ENCODE data around the gene DNAAF3.
"Not testable (repeated sequence)": the region's sequence is repeated elsewhere in the genome, so short reads cannot be mapped to it uniquely, and the experiment has no call there.

Gene DNAAF3

GRCh38 chr19:55166530-55167268, at the start of gene DNAAF3:
Gene DNAAF3, minus strand, starts transcription at chr19:55166613. Its CDS starts 200 bp downstream, at chr19:55166413.
- peak; percentile 97 for DNase-seq (ENCODE audit: low read depth)

DNA sequence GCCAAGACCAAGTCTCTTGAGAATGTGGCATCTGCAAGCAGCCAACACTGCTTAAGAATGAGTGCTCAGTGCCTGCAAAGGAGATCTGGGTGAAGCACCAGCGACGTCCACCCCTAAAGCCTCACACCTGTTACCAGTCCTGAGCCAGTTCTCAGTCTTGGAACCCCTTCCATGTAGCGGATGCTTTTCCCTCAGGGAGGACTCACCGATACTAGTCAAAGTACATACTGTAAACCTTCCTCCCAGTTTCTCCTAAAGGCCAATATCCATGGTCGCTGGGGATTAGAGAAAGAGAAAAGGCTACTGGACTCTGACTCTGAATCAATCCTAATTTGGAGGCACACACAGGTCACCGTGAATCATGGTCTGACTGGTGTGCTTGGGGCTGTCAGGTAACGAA, 47.1 kb upstream of the DNAAF3 start:
- DNase-seq (ENCODE audit: low read depth): no peak

- DNase-seq (ENCODE audit: low read depth): no peak
These were observed 46.0 kb upstream of the DNAAF3 start for GRCh38 chr19:55212447-55212846.

- peak; percentile 93 for DNase-seq (ENCODE audit: low read depth)
These were observed 43.5 kb upstream of the DNAAF3 start for GRCh38 chr19:55209693-55210472.

GRCh38 chr19:55208880-55209692, 42.7 kb upstream of the DNAAF3 start, which contains the start of gene PTPRH:
Gene PTPRH, minus strand, starts transcription at chr19:55209501. Its CDS starts 68 bp downstream, at chr19:55209433.
- no peak for DNase-seq (ENCODE audit: low read depth)

DNA sequence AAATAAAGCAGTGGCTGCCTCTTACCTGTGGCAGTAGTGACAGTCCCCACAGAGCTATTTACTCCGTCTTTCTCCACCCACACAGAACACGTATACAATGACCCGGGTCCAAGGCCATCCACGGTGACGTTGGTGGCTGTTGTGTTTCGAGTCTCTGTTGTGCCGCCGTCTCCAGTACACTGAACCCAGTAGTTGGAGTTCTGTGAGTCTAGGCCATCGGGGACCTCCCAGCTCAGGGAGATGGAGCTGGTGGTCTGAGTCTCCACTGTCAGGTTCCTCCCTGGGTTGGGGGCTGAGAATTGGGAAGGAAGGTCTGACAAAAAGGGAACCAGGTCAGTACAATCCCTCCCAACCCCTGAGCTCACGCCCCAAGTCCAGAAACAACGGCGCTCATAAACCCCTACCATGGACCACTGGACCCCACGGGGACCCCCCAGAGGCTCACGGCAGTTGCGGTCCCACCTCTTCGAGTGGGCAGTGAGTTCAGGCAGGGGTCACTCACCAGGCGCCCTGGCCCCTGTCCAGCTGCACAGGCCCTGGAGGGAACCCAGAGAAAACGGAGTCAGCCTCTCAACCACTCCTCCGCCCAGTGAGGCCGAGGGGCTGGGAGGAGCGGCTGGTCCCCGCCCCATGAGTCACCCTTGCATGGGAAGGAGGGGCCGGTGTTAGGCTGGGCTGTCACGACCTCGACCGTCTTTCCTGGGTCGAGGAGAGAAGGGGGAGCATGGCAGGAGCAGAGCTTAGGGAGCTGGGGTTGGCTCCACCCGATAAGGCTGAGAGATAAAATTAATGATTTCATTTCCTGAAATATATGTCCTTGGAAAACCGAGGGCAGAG, 40.5 kb upstream of the DNAAF3 start:
- peak; percentile 98 for DNase-seq (ENCODE audit: low read depth)

GRCh38 chr19:55202199-55202598, 35.8 kb upstream of the DNAAF3 start:
- not testable (repeated sequence) for DNase-seq (ENCODE audit: low read depth)

- no peak for DNase-seq (ENCODE audit: low read depth)
These were observed 33.3 kb upstream of the DNAAF3 start for GRCh38 chr19:55199620-55200204.

GRCh38 chr19:55198651-55199050, 32.2 kb upstream of the DNAAF3 start:
- no peak for DNase-seq (ENCODE audit: low read depth)

GRCh38 chr19:55197528-55197927, 31.1 kb upstream of the DNAAF3 start:
- DNase-seq (ENCODE audit: low read depth): no peak

- DNase-seq (ENCODE audit: low read depth): no peak
These were observed 30.4 kb upstream of the DNAAF3 start for GRCh38 chr19:55196803-55197202.

DNA sequence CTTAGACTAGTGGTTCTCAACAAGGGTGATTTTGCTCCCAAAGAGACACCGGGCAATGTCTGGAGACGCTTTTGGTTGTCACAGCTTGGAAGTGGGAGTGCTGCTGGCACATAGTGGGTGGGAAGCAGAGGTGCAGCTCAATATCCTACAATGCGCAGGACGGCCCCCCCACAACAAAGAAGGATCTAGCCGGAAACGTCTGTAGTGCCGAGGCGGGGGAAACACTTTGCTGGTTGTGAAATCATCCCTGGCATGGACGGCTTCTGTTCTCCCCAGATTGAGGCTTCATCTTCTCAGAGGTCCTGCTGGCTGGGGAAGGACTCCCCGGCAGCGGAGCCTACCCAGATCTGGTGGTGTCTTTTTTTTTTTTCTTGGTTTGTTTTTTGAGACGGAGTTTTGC, 27.1 kb upstream of the DNAAF3 start:
- no peak for DNase-seq (ENCODE audit: low read depth)

DNA sequence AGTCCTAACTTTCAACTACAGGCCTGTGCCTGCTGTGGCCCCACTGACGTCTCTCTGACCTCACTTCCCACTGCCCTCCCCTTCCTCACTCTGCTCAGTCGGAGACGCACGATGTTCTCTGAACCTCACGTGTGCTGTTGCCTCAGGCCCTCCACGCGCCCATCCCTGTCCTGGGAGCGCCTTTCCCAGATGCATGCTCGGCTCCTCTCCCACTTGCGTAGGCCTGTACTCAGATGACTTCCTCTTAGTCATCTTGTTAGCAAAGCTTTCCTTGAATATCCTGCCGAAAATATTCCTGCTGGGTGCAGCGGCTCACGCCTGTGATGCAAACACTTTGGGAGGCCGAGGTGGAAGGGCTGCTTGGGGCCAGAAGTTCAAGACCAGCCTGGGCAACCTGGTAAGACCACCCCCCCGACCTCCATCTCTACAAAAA, 23.0 kb upstream of the DNAAF3 start:
- peak; percentile 99 for DNase-seq (ENCODE audit: low read depth)

DNA sequence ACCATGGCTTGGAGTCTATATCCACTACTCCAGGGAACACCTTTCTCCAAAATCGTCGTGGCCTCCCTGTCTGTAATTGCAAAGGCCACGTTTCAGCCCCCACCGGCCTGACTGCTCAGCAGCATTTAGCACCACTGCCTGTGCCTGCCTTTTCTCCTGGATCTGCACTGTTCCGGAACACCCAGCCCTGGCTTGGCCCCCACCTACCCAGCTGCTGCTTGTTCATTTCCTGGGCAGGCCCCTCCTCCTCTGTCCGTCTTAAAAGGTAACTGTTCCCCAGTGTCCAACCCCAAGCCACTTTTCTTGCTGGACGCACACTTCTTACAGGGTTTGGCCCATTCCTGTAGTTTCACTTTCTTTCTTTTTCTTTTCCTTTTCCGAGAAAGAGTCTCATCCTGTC, 22.2 kb upstream of the DNAAF3 start:
- DNase-seq (ENCODE audit: low read depth): no peak

GRCh38 chr19:55186080-55186479, 19.7 kb upstream of the DNAAF3 start:
- no peak for DNase-seq (ENCODE audit: low read depth)

GRCh38 chr19:55181740-55182139, 15.3 kb upstream of the DNAAF3 start:
- DNase-seq (ENCODE audit: low read depth): no peak

- DNase-seq (ENCODE audit: low read depth): no peak
These were observed 13.4 kb upstream of the DNAAF3 start, which contains the start of gene SYT5 for GRCh38 chr19:55179606-55180484. Gene SYT5, minus strand, starts transcription at chr19:55180289. Its CDS starts 1,248 bp downstream, at chr19:55179041.

DNA sequence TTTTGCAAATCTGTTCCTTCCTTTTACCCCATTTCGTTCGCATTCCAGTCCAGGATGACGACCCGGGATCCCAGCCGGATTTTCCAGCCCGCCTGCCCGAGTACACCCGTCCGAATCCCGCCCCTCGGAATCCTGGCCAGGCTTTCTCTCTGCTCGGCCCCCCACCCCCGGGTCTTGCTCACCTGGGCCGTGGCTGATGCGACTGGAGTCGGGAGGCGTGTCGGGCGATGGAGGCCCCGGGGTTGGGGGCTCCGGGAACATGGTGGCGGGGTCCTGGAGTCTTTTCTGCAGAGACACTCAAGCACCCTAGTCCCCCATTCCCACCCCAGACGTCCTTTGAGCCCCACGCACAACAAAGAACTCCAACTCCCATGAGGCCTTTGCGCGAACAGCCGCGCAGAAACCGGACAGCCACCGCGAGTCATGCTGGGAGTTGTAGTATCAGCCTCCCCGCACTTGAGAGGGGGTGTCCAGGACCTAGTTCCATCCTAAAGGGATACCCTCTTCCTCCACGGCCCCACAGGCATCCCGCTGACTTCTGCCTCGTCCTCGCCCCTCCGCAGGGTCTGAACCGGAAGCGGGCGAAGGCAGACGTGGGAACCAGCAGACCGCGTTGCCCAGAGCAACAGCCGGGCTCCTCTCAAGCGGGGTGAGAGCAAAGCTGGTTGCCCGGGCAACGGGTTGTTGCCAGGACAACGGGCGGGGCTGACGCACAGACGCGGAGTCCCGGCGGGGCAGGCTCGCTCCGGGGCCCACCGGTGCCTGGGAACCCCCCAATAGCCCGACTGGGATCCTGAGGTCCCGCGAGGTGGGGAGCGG, 12.6 kb upstream of the DNAAF3 start:
- DNase-seq (ENCODE audit: low read depth): peak; percentile 83

DNA sequence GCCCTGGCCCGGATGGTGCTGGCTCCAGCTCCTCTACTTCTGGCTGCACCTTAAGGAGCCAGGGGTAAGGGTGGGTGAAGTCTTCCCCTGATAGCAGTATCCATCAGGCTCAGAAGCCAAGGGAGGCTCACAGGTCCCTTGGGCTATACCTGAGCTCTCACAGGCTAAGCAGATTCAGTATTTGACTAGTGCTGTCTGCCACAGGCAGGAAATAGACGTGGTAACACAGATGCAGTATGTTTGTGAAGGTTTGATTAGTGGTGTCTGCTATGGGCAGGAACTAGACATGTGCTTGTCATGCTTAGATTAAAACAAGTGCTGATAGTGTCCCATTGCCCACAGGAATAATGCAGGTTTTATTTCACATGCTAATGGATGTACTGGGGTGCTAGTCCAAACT, 9.7 kb upstream of the DNAAF3 start:
- DNase-seq (ENCODE audit: low read depth): no peak
